Kidney (tissue), 14 donors: ENCODE results near the gene LHX2. TPM values are rescaled to one million over a fixed set of nuclear protein-coding genes. Genes with fewer than 3 reads are reported as not detected.

Source experiments
- DNase-seq, 5 donors: peaks; one replicate each; pipeline ENCODE4 v3.0.0-alpha.2; 2013 to 2020
- FAIRE-seq: peaks from 2 replicates; lab custom pipeline; 2012; peaks lifted over from hg19 to GRCh38; lab: Jason Lieb, UNC
- H3K27ac ChIP-seq, 2 donors: one replicate each; pipeline ENCODE4 v1.7.0; 2013; ENCODE audit warnings: low read depth in 2 of 2, low read length in 2 of 2, inconsistent platforms in 1 of 2
- H3K27me3 ChIP-seq: one replicate; pipeline ENCODE4 v1.7.1; 2013; ENCODE audit warnings: low read length, inconsistent platforms; ENCODE audit not compliant: control insufficient read depth, insufficient read depth
- H3K36me3 ChIP-seq, 3 donors: one replicate each; pipeline versions ENCODE4 v1.7.0 to v1.7.1; 2013; ENCODE audit warnings: low read length in 3 of 3, control low read depth in 1 of 3, inconsistent platforms in 1 of 3; ENCODE audit not compliant: insufficient read depth in 3 of 3, control insufficient read depth in 2 of 3
- H3K4me1 ChIP-seq, 3 donors: one replicate each; pipeline versions ENCODE4 v1.7.0 to v1.7.1; 2013; ENCODE audit warnings: low read length in 3 of 3, inconsistent platforms in 1 of 3, low read depth in 1 of 3; ENCODE audit not compliant: control insufficient read depth in 2 of 3, insufficient read depth in 2 of 3
- H3K4me3 ChIP-seq, 3 donors: one replicate each; pipeline versions ENCODE4 v1.7.0 to v1.8.1; 2013; ENCODE audit warnings: low read length in 3 of 3, control low read depth in 1 of 3, inconsistent platforms in 1 of 3
- H3K9ac ChIP-seq, 3 donors: one replicate each; pipeline versions ENCODE4 v1.7.0 to v1.7.1; 2013; ENCODE audit warnings: low read length in 3 of 3, control low read depth in 1 of 3, inconsistent platforms in 1 of 3
- H3K9me3 ChIP-seq, 3 donors: one replicate each; pipeline versions ENCODE4 v1.7.0 to v1.7.1; 2013; ENCODE audit warnings: low read length in 3 of 3, control low read depth in 1 of 3, inconsistent platforms in 1 of 3; ENCODE audit not compliant: control insufficient read depth in 2 of 3, insufficient read depth in 1 of 3
- CTCF ChIP-seq: IDR thresholded peaks from 3 replicates; pipeline ENCODE4 v1.5.1; 2012; ENCODE audit warnings: mild to moderate bottlenecking, moderate library complexity, borderline replicate concordance; ENCODE audit not compliant: insufficient read depth; ENCODE audit errors: extremely low read depth
- intact Hi-C: fragments of 100-400 bp; cut with DNase I; formaldehyde crosslinking; loops from one replicate; pipeline ENCODE4 v1.11.1; 2022
- polyA plus RNA-seq: library from polyadenylated mRNA; stranded (reverse); fragments of 350-450 nt; fragmentation: Illumina TruSeq; extraction: RNeasy Lipid Tissue Mini Kit (QIAGEN cat#74804); gene quantifications from one replicate; pipeline ENCODE4 v1.2.3, GENCODE V29; 2014; ENCODE audit warnings: low read depth, low replicate concordance; ENCODE audit not compliant: insufficient read depth
- total RNA-seq: library from RNA; stranded (reverse); fragmentation: NEBNext Ultra II Directional; extraction: Animal tissue kit (Norgen Biotek cat#: 25700); gene quantifications from one replicate; pipeline ENCODE4 v1.2.1, GENCODE V29; 2021
- donor health status: control.
- donor health status: control.
- donor health status: control.
- donor health status: control.
- donor health status: control.
- donor health status: DM: yes; HTN: yes; CAD: no.
- donor health status: Normal renal cell carcinoma (clear cell type).

LHX2 gene
- total and polyA plus RNA-seq, 2 donors from 2014 or later: not detected

- TF ChIP-seq CTCF: no peak
- H3K9me3 ChIP-seq: no peaks in the 10 kb centered on the region
- peaks cover 0 to 7% (median 0%) of the 10 kb centered on the region in 3 donors for H3K4me1 ChIP-seq
- H3K27ac ChIP-seq: no peak overlapping the region
- H3K4me3 ChIP-seq: no peak overlapping the region
- intact Hi-C loops: no loop called here
- H3K36me3 ChIP-seq: no peaks in the 10 kb centered on the region
- FAIRE-seq (no peak), DNase-seq (peak in 2 of 5 donors; percentile 41 to 43)
- H3K9ac ChIP-seq: no peak overlapping the region
- peaks cover 72% of the 10 kb centered on the region for H3K27me3 ChIP-seq
These were observed 2.7 kb upstream of the LHX2 start for GRCh38 chr9:124008694-124009530.

- FAIRE-seq: no peak
- intact Hi-C loops: no loop called here
- peaks cover 0 to 7% (median 0%) of the 10 kb centered on the region in 3 donors for H3K4me1 ChIP-seq
These were observed 1.9 kb upstream of the LHX2 start for GRCh38 chr9:124009531-124010217.

GRCh38 chr9:124010303-124010664 lies 1.3 kb upstream of the LHX2 start:
- Histone ChIP-seq H3K9ac (no peak overlapping the region), H3K27ac (no peak overlapping the region), H3K27me3 (peaks cover 66% of the 10 kb centered on the region), H3K36me3 (no peaks in the 10 kb centered on the region), H3K4me1 (peaks cover 0 to 7% (median 0%) of the 10 kb centered on the region in 3 donors), H3K4me3 (no peak overlapping the region), H3K9me3 (no peaks in the 10 kb centered on the region)
- no peak for FAIRE-seq
- no peak for TF ChIP-seq CTCF
- no peak for DNase-seq
- intact Hi-C loops: no loop called here

More at GRCh38 chr9:124009531-124010217, 1.9 kb upstream of the LHX2 start:
- Histone ChIP-seq H3K36me3 (no peaks in the 10 kb centered on the region), H3K9ac (no peak overlapping the region), H3K27ac (no peak overlapping the region), H3K4me3 (peak overlapping the region in 1 of 3 donors; percentile 4), H3K27me3 (peaks cover 67% of the 10 kb centered on the region), H3K9me3 (no peaks in the 10 kb centered on the region)
- DNase-seq: peak in 1 of 5 donors; percentile 22
- no peak for TF ChIP-seq CTCF
